Panc1 (cell line): ENCODE measurements around the gene LRRC73.

ENCODE experiments used
- POLR2AphosphoS5 ChIP-seq: IDR thresholded peaks from 2 replicates; pipeline ENCODE4 v1.6.1; 2012; ENCODE audit warnings: mild to moderate bottlenecking, low read depth, low read length, moderate library complexity
- SIN3A ChIP-seq: IDR thresholded peaks from 2 replicates; pipeline ENCODE4 v1.6.1; 2012; ENCODE audit warnings: low read depth, mild to moderate bottlenecking, low read length, moderate library complexity, borderline replicate concordance; ENCODE audit not compliant: insufficient read depth
- TF ChIP-seq, protein P1 (sequence below): fragments of 450-650 bp; IDR thresholded peaks from 2 replicates; pipeline ENCODE4 v1.5.1; 2017; ENCODE audit warnings: mild to moderate bottlenecking

DNA sequence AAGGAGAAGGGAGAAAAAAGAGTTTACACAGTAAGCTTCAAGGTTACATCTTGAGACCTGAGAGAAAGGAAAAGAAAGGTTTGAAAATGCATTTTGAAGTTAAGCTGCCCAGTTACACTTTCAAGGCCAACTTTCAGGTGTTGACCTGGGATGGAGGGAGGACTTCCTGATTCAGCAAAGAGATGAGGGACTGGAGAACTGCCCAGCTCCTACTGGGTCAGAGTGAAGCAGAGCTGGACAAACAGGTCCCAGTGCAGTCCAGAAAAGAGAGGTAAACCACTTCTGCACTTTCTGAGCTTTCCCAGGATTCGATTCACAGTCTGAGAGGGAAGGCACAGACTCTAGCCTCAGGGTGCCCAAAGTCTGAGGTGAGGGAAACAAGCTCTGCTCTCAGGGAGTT, 38.7 kb downstream of the LRRC73 start:
- TF ChIP-seq, protein P1, sequence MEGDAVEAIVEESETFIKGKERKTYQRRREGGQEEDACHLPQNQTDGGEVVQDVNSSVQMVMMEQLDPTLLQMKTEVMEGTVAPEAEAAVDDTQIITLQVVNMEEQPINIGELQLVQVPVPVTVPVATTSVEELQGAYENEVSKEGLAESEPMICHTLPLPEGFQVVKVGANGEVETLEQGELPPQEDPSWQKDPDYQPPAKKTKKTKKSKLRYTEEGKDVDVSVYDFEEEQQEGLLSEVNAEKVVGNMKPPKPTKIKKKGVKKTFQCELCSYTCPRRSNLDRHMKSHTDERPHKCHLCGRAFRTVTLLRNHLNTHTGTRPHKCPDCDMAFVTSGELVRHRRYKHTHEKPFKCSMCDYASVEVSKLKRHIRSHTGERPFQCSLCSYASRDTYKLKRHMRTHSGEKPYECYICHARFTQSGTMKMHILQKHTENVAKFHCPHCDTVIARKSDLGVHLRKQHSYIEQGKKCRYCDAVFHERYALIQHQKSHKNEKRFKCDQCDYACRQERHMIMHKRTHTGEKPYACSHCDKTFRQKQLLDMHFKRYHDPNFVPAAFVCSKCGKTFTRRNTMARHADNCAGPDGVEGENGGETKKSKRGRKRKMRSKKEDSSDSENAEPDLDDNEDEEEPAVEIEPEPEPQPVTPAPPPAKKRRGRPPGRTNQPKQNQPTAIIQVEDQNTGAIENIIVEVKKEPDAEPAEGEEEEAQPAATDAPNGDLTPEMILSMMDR = no peak
- TF ChIP-seq POLR2AphosphoS5 = no peak
- TF ChIP-seq SIN3A = no peak
